ENCODE data around the gene DYRK4. TPM values are rescaled to one million over a fixed set of nuclear protein-coding genes. Genes with fewer than 3 reads are reported as not detected.
A peak's percentile ranks its signal among the peaks of the same experiment; 100 is the strongest.

The DYRK4 gene
- total and polyA plus RNA-seq, 2 of the 13 experiments (the other 11 are each of a cell fraction or from before 2014, with no cell fraction given) = 29.4 to 40.2 TPM

- TF ChIP-seq HNF1A (IDR thresholded peaks at IDR 0.05; ENCODE audit: low read depth) (no peak), HNF1A (CRISPR knock-in tag; IDR thresholded peaks at IDR 0.05; ENCODE audit: borderline replicate concordance) (no peak), HBP1 (CRISPR knock-in tag; IDR thresholded peaks at IDR 0.05; ENCODE audit: low read depth) (no peak), MLLT10 (CRISPR knock-in tag; IDR thresholded peaks at IDR 0.05) (no peak), SOX6 (IDR thresholded peaks at IDR 0.05) (no peak), SOX6 (CRISPR knock-in tag; IDR thresholded peaks at IDR 0.05) (peak; percentile 34; the same call in 1 of the 2 replicates), HHEX (CRISPR knock-in tag; IDR thresholded peaks at IDR 0.05) (no peak), ZNF766 (CRISPR knock-in tag; IDR thresholded peaks at IDR 0.05; ENCODE audit: borderline replicate concordance) (no peak; the same call in 1 of the 2 replicates), TFDP2 (CRISPR knock-in tag; IDR thresholded peaks at IDR 0.05) (no peak), TFAP4 (IDR thresholded peaks at IDR 0.05; ENCODE audit: borderline replicate concordance, low read depth) (no peak), PAX8 (CRISPR knock-in tag; IDR thresholded peaks at IDR 0.05; ENCODE audit: borderline replicate concordance) (no peak), ZNF446 (CRISPR knock-in tag; IDR thresholded peaks at IDR 0.05) (no peak), SAP130 (CRISPR knock-in tag; IDR thresholded peaks at IDR 0.05; ENCODE audit: low read depth) (peak; percentile 71), ATF7 (IDR thresholded peaks at IDR 0.05) (no peak), ATF7 (CRISPR knock-in tag; IDR thresholded peaks at IDR 0.05) (no peak), ZBTB46 (CRISPR knock-in tag; IDR thresholded peaks at IDR 0.05; ENCODE audit: borderline replicate concordance) (no peak), ZNF230 (CRISPR knock-in tag; IDR thresholded peaks at IDR 0.05) (no peak), BCLAF1 (IDR thresholded peaks at IDR 0.05) (no peak), ZNF430 (CRISPR knock-in tag; IDR thresholded peaks at IDR 0.05) (no peak)
These were observed 42.7 kb downstream of the DYRK4 start (continued) for GRCh38 chr12:4604684-4605193.
